ENCODE data around the gene FAM114A2. TPM values are rescaled to one million over a fixed set of nuclear protein-coding genes. Genes with fewer than 3 reads are reported as not detected.

Gene FAM114A2
- total RNA-seq, 4 donors from 2014 or later, result 17.4 to 20.5 (median 17.9) TPM

GRCh38 chr5:153964191-153964879 is 74.4 kb downstream of the FAM114A2 start:
- no peak overlapping the region for H3K27ac ChIP-seq (replicated peaks in 1 of 4)
- TF ChIP-seq POLR2A (IDR thresholded peaks at IDR 0.05; ENCODE audit: low read depth), result no peak
- no peak for TF ChIP-seq EP300 (IDR thresholded peaks at IDR 0.05)
- no peak for TF ChIP-seq POLR2AphosphoS5 (IDR thresholded peaks at IDR 0.05)
- no peak for TF ChIP-seq CTCF (IDR thresholded peaks at IDR 0.05)
- no peaks in the 10 kb centered on the region for H3K36me3 ChIP-seq
- no peak for DNase-seq (ENCODE audit: extremely low spot score)
- H3K27me3 ChIP-seq, result peaks cover 0 to 8% (median 0%) of the 10 kb centered on the region in 4 donors
- peaks cover 0 to 16% (median 15%) of the 10 kb centered on the region in 4 donors for H3K4me1 ChIP-seq
- WGBS, result 81% methylated on average over 12 of the region's 17 CpGs
- intact Hi-C loops (cut with DNase I), result loop anchor here (1.0 to 2.0 kb wide), 2 partner anchors 468 to 1432 kb away; no protein-coding TSS in a partner anchor
- H3K9me3 ChIP-seq, result no peaks in the 10 kb centered on the region
- no peak overlapping the region for H3K4me3 ChIP-seq

GRCh38 chr5:153960269-153961215 is 78.2 kb downstream of the FAM114A2 start:
- WGBS, result 88% methylated on average over 9 of the region's 10 CpGs
- TF ChIP-seq CTCF (IDR thresholded peaks at IDR 0.05), result no peak
- no peak for TF ChIP-seq EP300 (IDR thresholded peaks at IDR 0.05)
- TF ChIP-seq POLR2A (IDR thresholded peaks at IDR 0.05; ENCODE audit: low read depth), result no peak
- no peak for TF ChIP-seq POLR2AphosphoS5 (IDR thresholded peaks at IDR 0.05)
- Histone ChIP-seq H3K27me3 (peaks cover 0 to 1% (median 0%) of the 10 kb centered on the region in 4 donors), H3K4me3 (no peak overlapping the region), H3K4me1 (peaks cover 0 to 21% (median 18%) of the 10 kb centered on the region in 4 donors), H3K9me3 (peaks cover 0 to 5% (median 0%) of the 10 kb centered on the region in 4 donors), H3K27ac (replicated peaks in 1 of 4) (no peak overlapping the region), H3K36me3 (no peaks in the 10 kb centered on the region)
- intact Hi-C loops (cut with DNase I), result no loop called here
- no peak for DNase-seq (ENCODE audit: extremely low spot score)

- Histone ChIP-seq H3K9me3 (peaks cover 0 to 5% (median 0%) of the 10 kb centered on the region in 4 donors), H3K4me3 (no peak overlapping the region), H3K27ac (replicated peaks in 1 of 4) (peak overlapping the region in 1 of 4 donors; percentile 6), H3K27me3 (no peaks in the 10 kb centered on the region), H3K4me1 (peaks cover 0 to 17% (median 12%) of the 10 kb centered on the region in 4 donors), H3K36me3 (no peaks in the 10 kb centered on the region)
- 76% methylated on average over 5 of the region's 5 CpGs for WGBS
- intact Hi-C loops (cut with DNase I), result no loop called here
- TF ChIP-seq EP300 (IDR thresholded peaks at IDR 0.05) (no peak), POLR2A (IDR thresholded peaks at IDR 0.05; ENCODE audit: low read depth) (no peak), POLR2AphosphoS5 (IDR thresholded peaks at IDR 0.05) (no peak), CTCF (IDR thresholded peaks at IDR 0.05) (no peak)
- no peak for DNase-seq (ENCODE audit: extremely low spot score)
Measured at GRCh38 chr5:153959134-153959957, 79.4 kb downstream of the FAM114A2 start.

GRCh38 chr5:153957205-153957604 is 81.5 kb downstream of the FAM114A2 start:
- no peaks in the 10 kb centered on the region for H3K36me3 ChIP-seq
- no peak for DNase-seq (ENCODE audit: extremely low spot score)
- peaks cover 0 to 5% (median 0%) of the 10 kb centered on the region in 4 donors for H3K9me3 ChIP-seq
- peaks cover 0 to 17% (median 12%) of the 10 kb centered on the region in 4 donors for H3K4me1 ChIP-seq
- WGBS, result 94% methylated on average over 4 of the region's 4 CpGs
- no peak overlapping the region for H3K27ac ChIP-seq (replicated peaks in 1 of 4)
- no peaks in the 10 kb centered on the region for H3K27me3 ChIP-seq
- H3K4me3 ChIP-seq, result no peak overlapping the region
- TF ChIP-seq CTCF (IDR thresholded peaks at IDR 0.05) (no peak), EP300 (IDR thresholded peaks at IDR 0.05) (no peak), POLR2AphosphoS5 (IDR thresholded peaks at IDR 0.05) (no peak), POLR2A (IDR thresholded peaks at IDR 0.05; ENCODE audit: low read depth) (no peak)
- intact Hi-C loops (cut with DNase I), result no loop called here

Data from esophagus muscularis mucosa (tissue), 4 donors.